GM21423 (cell line): ENCODE data around the gene LRRC36.
A peak's percentile ranks its signal among the peaks of the same experiment; 100 is the strongest.
"Not testable (repeated sequence)": the region's sequence is repeated elsewhere in the genome, so short reads cannot be mapped to it uniquely, and the experiment has no call there.

Experiments
- ATAC-seq: cut with Tn5 transposase; IDR thresholded peaks from one replicate; pipeline ENCODE4 v1.9.1; 2021; ENCODE audit warnings: mild to moderate bottlenecking, moderate library complexity; ENCODE audit not compliant: unreplicated experiment

The LRRC36 gene

GRCh38 chr16:67399749-67400704 is 73.4 kb downstream of the LRRC36 start:
- no peak for ATAC-seq

GRCh38 chr16:67400901-67401300 is 74.3 kb downstream of the LRRC36 start:
- ATAC-seq: no peak

- no peak for ATAC-seq
Measured at GRCh38 chr16:67403976-67404555, 77.5 kb downstream of the LRRC36 start.

GRCh38 chr16:67404740-67405226 is 78.2 kb downstream of the LRRC36 start:
- no peak for ATAC-seq

GRCh38 chr16:67405336-67405735 is 78.7 kb downstream of the LRRC36 start:
- no peak for ATAC-seq

- no peak for ATAC-seq
Measured at GRCh38 chr16:67406111-67406971, 79.7 kb downstream of the LRRC36 start.

- ATAC-seq: no peak
Measured at GRCh38 chr16:67407176-67407787, 80.7 kb downstream of the LRRC36 start.

- no peak for ATAC-seq
Measured at GRCh38 chr16:67407788-67408452, 81.3 kb downstream of the LRRC36 start.

- no peak for ATAC-seq
Measured at GRCh38 chr16:67409631-67410030, 83.0 kb downstream of the LRRC36 start.

GRCh38 chr16:67411339-67411738 is 84.7 kb downstream of the LRRC36 start:
- no peak for ATAC-seq

GRCh38 chr16:67412294-67412693 is 85.7 kb downstream of the LRRC36 start:
- ATAC-seq: no peak

GRCh38 chr16:67413978-67414911 is 87.6 kb downstream of the LRRC36 start:
- no peak for ATAC-seq

- ATAC-seq: not testable (repeated sequence)
Measured at GRCh38 chr16:67415421-67415820, 88.8 kb downstream of the LRRC36 start.

GRCh38 chr16:67415872-67416793 is 89.5 kb downstream of the LRRC36 start, which contains the start of gene ZDHHC1:
Gene ZDHHC1 (minus strand): TSS chr16:67416477. CDS start chr16:67407775, 8,702 bp downstream.
- peak; percentile 58 for ATAC-seq

- ATAC-seq: no peak
Measured at GRCh38 chr16:67417333-67418061, 90.9 kb downstream of the LRRC36 start.

- ATAC-seq: no peak
Measured at GRCh38 chr16:67419502-67419901, 92.9 kb downstream of the LRRC36 start.

- no peak for ATAC-seq
Measured at GRCh38 chr16:67419931-67420330, 93.3 kb downstream of the LRRC36 start.
